Endodermal cell (in vitro differentiated cells): ENCODE measurements around the gene MAP3K6. TPM values are rescaled to one million over a fixed set of nuclear protein-coding genes. Genes with fewer than 3 reads are reported as not detected.
A peak's percentile ranks its signal among the peaks of the same experiment; 100 is the strongest.

Experiments
- DNase-seq: peaks from one replicate; pipeline ENCODE4 v3.0.0-alpha.2; 2017
- H3K27ac ChIP-seq: 2 replicates; pipeline ENCODE4 v1.5.1; 2013; ENCODE audit warnings: mild to moderate bottlenecking, low read depth, low read length, moderate library complexity
- H3K27me3 ChIP-seq: 2 replicates; pipeline ENCODE4 v1.6.1; 2013; ENCODE audit warnings: mild to moderate bottlenecking, low read length, moderate library complexity; ENCODE audit not compliant: insufficient read depth, control insufficient read depth, poor library complexity, severe bottlenecking
- H3K36me3 ChIP-seq: 2 replicates; pipeline ENCODE4 v1.7.0; 2013; ENCODE audit warnings: mild to moderate bottlenecking, low read length, moderate library complexity; ENCODE audit not compliant: control insufficient read depth, insufficient read depth
- H3K4me1 ChIP-seq: one replicate; pipeline ENCODE4 v1.7.0; 2013; ENCODE audit warnings: low read length; ENCODE audit not compliant: control insufficient read depth, insufficient read depth
- H3K4me3 ChIP-seq: 2 replicates; pipeline ENCODE4 v1.5.1; 2013; ENCODE audit warnings: mild to moderate bottlenecking, low read length, moderate library complexity
- H3K9ac ChIP-seq: 2 replicates; pipeline ENCODE4 v1.6.1; 2013; ENCODE audit warnings: mild to moderate bottlenecking, low read length, moderate library complexity; ENCODE audit not compliant: poor library complexity, severe bottlenecking; ENCODE audit errors: extremely low read depth
- H3K9me3 ChIP-seq: 2 replicates; pipeline ENCODE4 v1.6.1; 2013; ENCODE audit warnings: mild to moderate bottlenecking, low read length, moderate library complexity; ENCODE audit not compliant: control insufficient read depth
- H3K27ac Mint-ChIP-seq: 2 replicates; pipeline ENCODE4 v1.8.0; 2020; ENCODE audit warnings: mixed read lengths
- H3K27me3 Mint-ChIP-seq: 2 replicates; pipeline ENCODE4 v1.8.0; 2021; ENCODE audit warnings: mild to moderate bottlenecking, mixed read lengths; ENCODE audit not compliant: insufficient read depth
- H3K36me3 Mint-ChIP-seq: 2 replicates; pipeline ENCODE4 v1.8.0; 2020; ENCODE audit warnings: low read depth, mixed read lengths
- H3K4me1 Mint-ChIP-seq: 2 replicates; pipeline ENCODE4 v1.8.0; 2020; ENCODE audit warnings: mixed read lengths
- H3K4me3 Mint-ChIP-seq: 2 replicates; pipeline ENCODE4 v1.8.0; 2020; ENCODE audit warnings: mild to moderate bottlenecking, moderate library complexity, mixed read lengths
- H3K9me3 Mint-ChIP-seq: 2 replicates; pipeline ENCODE4 v1.8.0; 2020; ENCODE audit warnings: mild to moderate bottlenecking, mixed read lengths
- CTCF ChIP-seq: fragments of 200-600 bp; sonication (generic); conservative IDR thresholded peaks from 2 replicates; pipeline ENCODE4 v1.5.0; 2021; ENCODE audit warnings: antibody characterized with exemption, mild to moderate bottlenecking
- WGBS, 2 experiments: methylation state at CpG; one replicate each; pipeline versions ENCODE4 v1.1.5 to v1.1.7; 2013; ENCODE audit warnings: missing lambda C conversion rate in 2 of 2, mixed read lengths in 1 of 2; ENCODE audit not compliant: insufficient coverage in 1 of 2, insufficient read length in 1 of 2; 5-methylcytosine and 5-hydroxymethylcytosine counted together
- total RNA-seq, 2 donors: library from RNA; stranded (reverse); fragmentation: NEBNext Ultra II Directional in 1 of 2; extraction: Animal tissue kit (Norgen Biotek cat#: 25700) in 1 of 2; gene quantifications; 2 replicates in 1 of 2; 3 replicates in 1 of 2; pipeline ENCODE4 v1.2.1, GENCODE V29; 2021

Gene MAP3K6
- total RNA-seq, 2 donors from 2014 or later: 6.6 to 11.5 TPM

GRCh38 chr1:27338751-27339150 is 28.0 kb downstream of the MAP3K6 start:
- no peaks in the 10 kb centered on the region for H3K9me3 ChIP-seq
- no peaks in the 10 kb centered on the region for H3K4me1 ChIP-seq
- Mint-ChIP-seq H3K36me3 (peaks cover 25% of the 10 kb centered on the region), H3K4me3 (no peak overlapping the region), H3K4me1 (peaks cover 27% of the 10 kb centered on the region), H3K27me3 (no peaks in the 10 kb centered on the region), H3K27ac (peak overlapping the region; percentile 52), H3K9me3 (no peaks in the 10 kb centered on the region)
- H3K36me3 ChIP-seq: peaks cover 13% of the 10 kb centered on the region
- peak overlapping the region; percentile 3 for H3K27ac ChIP-seq
- no peak for TF ChIP-seq CTCF
- no peak overlapping the region for H3K4me3 ChIP-seq
- H3K27me3 ChIP-seq: no peaks in the 10 kb centered on the region
- DNase-seq: peak; percentile 50
- 84 to 88% methylated on average over 4 to 6 of the region's 6 CpGs for WGBS, 2 experiments
- H3K9ac ChIP-seq: no peak overlapping the region

DNA sequence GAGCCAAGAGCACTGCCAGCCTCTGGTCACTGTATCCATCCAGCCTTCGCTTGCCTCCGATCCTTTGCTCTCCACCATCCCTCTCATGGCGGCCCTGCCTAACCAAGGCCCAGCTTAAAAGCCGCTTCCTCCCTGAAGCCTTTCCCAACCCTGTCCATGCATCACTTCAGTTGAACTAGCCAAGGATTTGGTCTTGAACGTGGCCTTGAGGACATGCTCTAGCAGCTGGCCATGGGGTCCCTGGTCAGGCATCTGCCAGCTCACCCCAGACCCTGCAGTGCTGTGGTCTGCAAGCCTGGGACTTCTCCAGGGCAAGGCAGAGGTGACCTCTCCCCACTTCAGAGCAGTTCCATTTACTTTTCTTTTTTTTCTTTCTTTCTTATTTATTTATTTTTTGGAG is 30.0 kb downstream of the MAP3K6 start:
- Histone ChIP-seq H3K36me3 (peaks cover 31% of the 10 kb centered on the region), H3K27ac (no peak overlapping the region), H3K9ac (no peak overlapping the region), H3K4me1 (no peaks in the 10 kb centered on the region), H3K4me3 (no peak overlapping the region), H3K9me3 (no peaks in the 10 kb centered on the region), H3K27me3 (no peaks in the 10 kb centered on the region)
- no peak for TF ChIP-seq CTCF
- peak; percentile 41 for DNase-seq
- no peak overlapping the region for H3K4me3 Mint-ChIP-seq
- H3K9me3 Mint-ChIP-seq: no peaks in the 10 kb centered on the region
- H3K4me1 Mint-ChIP-seq: peaks cover 16% of the 10 kb centered on the region
- 83 to 93% methylated on average over 3 to 5 of the region's 5 CpGs for WGBS, 2 experiments
- no peaks in the 10 kb centered on the region for H3K27me3 Mint-ChIP-seq
- H3K36me3 Mint-ChIP-seq: peaks cover 44% of the 10 kb centered on the region
- H3K27ac Mint-ChIP-seq: no peak overlapping the region

GRCh38 chr1:27335506-27336422 is 31.0 kb downstream of the MAP3K6 start:
- 94 to 98% methylated on average over 8 to 17 of the region's 17 CpGs for WGBS, 2 experiments
- H3K9me3 ChIP-seq: no peaks in the 10 kb centered on the region
- Mint-ChIP-seq H3K9me3 (no peaks in the 10 kb centered on the region), H3K27ac (no peak overlapping the region), H3K36me3 (peaks cover 44% of the 10 kb centered on the region), H3K4me1 (peaks cover 8% of the 10 kb centered on the region), H3K4me3 (no peak overlapping the region), H3K27me3 (no peaks in the 10 kb centered on the region)
- TF ChIP-seq CTCF: no peak
- no peaks in the 10 kb centered on the region for H3K27me3 ChIP-seq
- H3K4me3 ChIP-seq: no peak overlapping the region
- no peak overlapping the region for H3K27ac ChIP-seq
- peaks cover 39% of the 10 kb centered on the region for H3K36me3 ChIP-seq
- H3K4me1 ChIP-seq: no peaks in the 10 kb centered on the region
- no peak overlapping the region for H3K9ac ChIP-seq
- peak; percentile 49 for DNase-seq
